HG03039 (cell line): ENCODE measurements around the gene MRPL12.
A peak's percentile ranks its signal among the peaks of the same experiment; 100 is the strongest.

Source experiments
- ATAC-seq: cut with Tn5 transposase; IDR thresholded peaks from one replicate; pipeline ENCODE4 v1.9.1; 2021; ENCODE audit warnings: mild to moderate bottlenecking, moderate library complexity; ENCODE audit not compliant: unreplicated experiment

Gene MRPL12

GRCh38 chr17:81700353-81701287 lies 2.5 kb upstream of the MRPL12 start:
- no peak for ATAC-seq

- ATAC-seq, result no peak
Measured at GRCh38 chr17:81701288-81702071, 1.7 kb upstream of the MRPL12 start.

GRCh38 chr17:81703747-81704654 lies 834 bp downstream of the MRPL12 start:
- no peak for ATAC-seq

- ATAC-seq, result no peak
Measured at GRCh38 chr17:81705518-81706231, 2.5 kb downstream of the MRPL12 start.

- ATAC-seq, result no peak
Measured at GRCh38 chr17:81706232-81706611, 3.1 kb downstream of the MRPL12 start.

GRCh38 chr17:81706757-81707624 lies 3.8 kb downstream of the MRPL12 start:
- ATAC-seq, result no peak

GRCh38 chr17:81707725-81708646 lies 4.8 kb downstream of the MRPL12 start:
- ATAC-seq, result no peak

- no peak for ATAC-seq
Measured at GRCh38 chr17:81708739-81709185, 5.6 kb downstream of the MRPL12 start.

- no peak for ATAC-seq
Measured at GRCh38 chr17:81710514-81711308, 7.5 kb downstream of the MRPL12 start.

GRCh38 chr17:81711814-81712467 lies 8.8 kb downstream of the MRPL12 start, which contains the start of gene SLC25A10:
SLC25A10 (plus strand) TSS chr17:81712284; CDS start chr17:81712427, 143 bp downstream.
- ATAC-seq, result peak; percentile 50

- ATAC-seq, result peak; percentile 2
Measured at GRCh38 chr17:81712468-81713003, 9.4 kb downstream of the MRPL12 start.

GRCh38 chr17:81713004-81713555 lies 9.9 kb downstream of the MRPL12 start:
- no peak for ATAC-seq

GRCh38 chr17:81713556-81714411 lies 10.6 kb downstream of the MRPL12 start:
- no peak for ATAC-seq

GRCh38 chr17:81714412-81715106 lies 11.4 kb downstream of the MRPL12 start:
- no peak for ATAC-seq
